Ascending aorta (tissue), 2 donors: ENCODE results near the gene SNRPD3. TPM values are rescaled to one million over a fixed set of nuclear protein-coding genes. Genes with fewer than 3 reads are reported as not detected.

ENCODE experiments used
- DNase-seq, 2 donors: peaks; one replicate each; pipeline ENCODE4 v3.0.0-alpha.2; 2019; ENCODE audit warnings: low spot score in 2 of 2
- H3K27ac ChIP-seq, 2 donors: fragments of 200-600 bp; sonication (generic); one replicate each; pipeline ENCODE4 v1.5.1; 2016 to 2017; ENCODE audit warnings: mild to moderate bottlenecking in 1 of 2
- H3K27me3 ChIP-seq: fragments of 200-600 bp; sonication (generic); one replicate; pipeline ENCODE4 v1.5.1; 2017
- H3K36me3 ChIP-seq, 2 donors: fragments of 200-600 bp; sonication (generic); one replicate each; pipeline ENCODE4 v1.5.1; 2016
- H3K4me1 ChIP-seq, 2 donors: fragments of 200-600 bp; sonication (generic); one replicate each; pipeline ENCODE4 v1.5.1; 2016 to 2017; ENCODE audit warnings: mild to moderate bottlenecking in 1 of 2
- H3K4me3 ChIP-seq, 2 donors: fragments of 200-600 bp; sonication (generic); one replicate each; pipeline ENCODE4 v1.5.1; 2016 to 2017; ENCODE audit warnings: mild to moderate bottlenecking in 1 of 2
- H3K9me3 ChIP-seq, 2 donors: fragments of 200-600 bp; sonication (generic); one replicate each; pipeline ENCODE4 v1.5.1; 2016
- CTCF ChIP-seq, 3 experiments: fragments of 200-600 bp in 2 of 3; fragments of 450-650 bp in 1 of 3; sonication (generic) in 2 of 3; IDR thresholded peaks; one replicate each; pipeline ENCODE4 v1.5.1; 2016 to 2019; ENCODE audit warnings: antibody characterized with exemption in 3 of 3, mild to moderate bottlenecking in 1 of 3, moderate library complexity in 1 of 3
- intact Hi-C: fragments of 100-400 bp; cut with DNase I; formaldehyde crosslinking; loops from one replicate; pipeline ENCODE4 v1.15.1; 2023
- total RNA-seq: library from RNA; depleted of rRNA; stranded (reverse); fragments of >200 nt; gene quantifications from one replicate; pipeline ENCODE4 v1.1.0, GENCODE V29; 2016

SNRPD3 gene
- total RNA-seq, 1 donor from 2014 or later: 113 TPM

- H3K27ac ChIP-seq: no peak overlapping the region
- intact Hi-C loops: no loop called here
Measured at GRCh38 chr22:24536089-24536488, 19.7 kb upstream of the SNRPD3 start.

GRCh38 chr22:24540470-24540869 is 15.3 kb upstream of the SNRPD3 start:
- Histone ChIP-seq H3K36me3 (peaks cover 52 to 53% of the 10 kb centered on the region in 2 donors), H3K27ac (no peak overlapping the region), H3K9me3 (no peaks in the 10 kb centered on the region), H3K4me3 (no peak overlapping the region), H3K4me1 (peaks cover 2 to 6% of the 10 kb centered on the region in 2 donors), H3K27me3 (no peaks in the 10 kb centered on the region)
- intact Hi-C loops: no loop called here
- no peak for TF ChIP-seq CTCF (IDR thresholded peaks at IDR 0.05)
- no peak for DNase-seq

More at GRCh38 chr22:24536089-24536488, 19.7 kb upstream of the SNRPD3 start:
- H3K9me3 ChIP-seq: no peaks in the 10 kb centered on the region
- H3K36me3 ChIP-seq: peaks cover 17 to 20% of the 10 kb centered on the region in 2 donors
- TF ChIP-seq CTCF (IDR thresholded peaks at IDR 0.05): no peak
- no peak for DNase-seq
- no peaks in the 10 kb centered on the region for H3K4me1 ChIP-seq
- H3K27me3 ChIP-seq: no peaks in the 10 kb centered on the region
- no peak overlapping the region for H3K4me3 ChIP-seq

- TF ChIP-seq CTCF (IDR thresholded peaks at IDR 0.05): no peak
- DNase-seq: no peak
- Histone ChIP-seq H3K4me1 (peaks cover 2 to 6% of the 10 kb centered on the region in 2 donors), H3K36me3 (peaks cover 59 to 60% of the 10 kb centered on the region in 2 donors), H3K9me3 (no peaks in the 10 kb centered on the region), H3K27me3 (no peaks in the 10 kb centered on the region), H3K27ac (no peak overlapping the region), H3K4me3 (no peak overlapping the region)
- intact Hi-C loops: no loop called here
Measured at GRCh38 chr22:24541681-24542515, 13.9 kb upstream of the SNRPD3 start.

GRCh38 chr22:24542641-24543040 is 13.2 kb upstream of the SNRPD3 start:
- DNase-seq: no peak
- no peak for TF ChIP-seq CTCF (IDR thresholded peaks at IDR 0.05)
- intact Hi-C loops: no loop called here
- H3K27ac ChIP-seq: no peak overlapping the region
- no peaks in the 10 kb centered on the region for H3K27me3 ChIP-seq
- H3K4me3 ChIP-seq: no peak overlapping the region
- H3K36me3 ChIP-seq: peaks cover 67 to 68% of the 10 kb centered on the region in 2 donors
- no peaks in the 10 kb centered on the region for H3K9me3 ChIP-seq
- peaks cover 2 to 6% of the 10 kb centered on the region in 2 donors for H3K4me1 ChIP-seq

GRCh38 chr22:24543185-24543601 is 12.6 kb upstream of the SNRPD3 start:
- intact Hi-C loops: no loop called here
- Histone ChIP-seq H3K36me3 (peaks cover 72 to 73% of the 10 kb centered on the region in 2 donors), H3K27ac (no peak overlapping the region)

More at GRCh38 chr22:24543185-24543601, 12.6 kb upstream of the SNRPD3 start:
- Histone ChIP-seq H3K4me1 (peaks cover 2 to 6% of the 10 kb centered on the region in 2 donors), H3K27me3 (no peaks in the 10 kb centered on the region), H3K4me3 (no peak overlapping the region), H3K9me3 (no peaks in the 10 kb centered on the region)
- DNase-seq: no peak
- no peak for TF ChIP-seq CTCF (IDR thresholded peaks at IDR 0.05)
